H1 (cell line): ENCODE results near the gene MYLK. TPM values are rescaled to one million over a fixed set of nuclear protein-coding genes. Genes with fewer than 3 reads are reported as not detected.
A peak's percentile ranks its signal among the peaks of the same experiment; 100 is the strongest.

ENCODE experiments used
- CREB1 ChIP-seq: IDR thresholded peaks from 2 replicates; pipeline ENCODE4 v1.6.1; 2012; ENCODE audit warnings: inconsistent platforms
- JUND ChIP-seq: IDR thresholded peaks from 2 replicates; pipeline ENCODE4 v1.6.1; 2011; ENCODE audit warnings: mild to moderate bottlenecking, improper control_type of control experiment, low read length
- RAD21 ChIP-seq, 2 experiments: IDR thresholded peaks in 1 of 2; conservative IDR thresholded peaks in 1 of 2; 2 replicates each; pipeline ENCODE4 v1.6.1; 2011; ENCODE audit warnings: low read depth in 2 of 2, low read length in 2 of 2, improper control_type of control experiment in 1 of 2, inconsistent platforms in 1 of 2, mild to moderate bottlenecking in 1 of 2, moderate library complexity in 1 of 2
- polyA plus RNA-seq, 7 experiments: library from polyadenylated mRNA; depleted of rRNA in 3 of 7; stranded (reverse) in 5 of 7; unstranded in 2 of 7; fragments of >200 nt in 5 of 7; fragments of 200-250 nt in 2 of 7; gene quantifications; 1 replicate in 5 of 7; 2 replicates in 1 of 7; 4 replicates in 1 of 7; pipeline versions ENCODE4 v1.2.1 to v1.2.3, GENCODE V29; 2011 to 2013; ENCODE audit warnings: missing spikeins in 2 of 7, mixed read lengths in 2 of 7
- total RNA-seq: library from RNA; stranded (reverse); fragmentation: NEBNext Ultra II Directional; extraction: Animal tissue kit (Norgen Biotek cat#: 25700); gene quantifications from 2 replicates; pipeline ENCODE4 v1.2.1, GENCODE V29; 2021

MYLK gene
- total and polyA plus RNA-seq, 2 of the 8 experiments (the other 6 are each of a cell fraction or from before 2014, with no cell fraction given): 11.6 to 21.3 TPM

GRCh38 chr3:123750659-123751420, 133.3 kb downstream of the MYLK start (continued):
- TF ChIP-seq RAD21 (IDR thresholded peaks at IDR 0.05 in 1 of 2, conservative IDR thresholded peaks at IDR 0.05 in 1 of 2; ENCODE audit: low read depth in 2 of 2, low read length in 2 of 2) (no peak; a peak in 1 of 4 replicates), CREB1 (no peak), JUND (peak; percentile 77; the same call in 1 of the 2 replicates)
